GM18498 (cell line): Measurements from ENCODE around the gene KIAA0513.
A peak's percentile ranks its signal among the peaks of the same experiment; 100 is the strongest.

Experiments used
- ATAC-seq: cut with Tn5 transposase; IDR thresholded peaks from one replicate; pipeline ENCODE4 v1.9.1; 2021; ENCODE audit warnings: mild to moderate bottlenecking, moderate library complexity; ENCODE audit not compliant: unreplicated experiment

The KIAA0513 gene

GRCh38 chr16:85027349-85027957 is at the start of gene KIAA0513:
KIAA0513 (plus strand) TSS chr16:85027795; CDS start chr16:85067072, 39,277 bp downstream.
- peak; percentile 84 for ATAC-seq

GRCh38 chr16:84979516-84979915 is 48.1 kb upstream of the KIAA0513 start:
- no peak for ATAC-seq

GRCh38 chr16:84982434-84982833 is 45.2 kb upstream of the KIAA0513 start:
- no peak for ATAC-seq

DNA sequence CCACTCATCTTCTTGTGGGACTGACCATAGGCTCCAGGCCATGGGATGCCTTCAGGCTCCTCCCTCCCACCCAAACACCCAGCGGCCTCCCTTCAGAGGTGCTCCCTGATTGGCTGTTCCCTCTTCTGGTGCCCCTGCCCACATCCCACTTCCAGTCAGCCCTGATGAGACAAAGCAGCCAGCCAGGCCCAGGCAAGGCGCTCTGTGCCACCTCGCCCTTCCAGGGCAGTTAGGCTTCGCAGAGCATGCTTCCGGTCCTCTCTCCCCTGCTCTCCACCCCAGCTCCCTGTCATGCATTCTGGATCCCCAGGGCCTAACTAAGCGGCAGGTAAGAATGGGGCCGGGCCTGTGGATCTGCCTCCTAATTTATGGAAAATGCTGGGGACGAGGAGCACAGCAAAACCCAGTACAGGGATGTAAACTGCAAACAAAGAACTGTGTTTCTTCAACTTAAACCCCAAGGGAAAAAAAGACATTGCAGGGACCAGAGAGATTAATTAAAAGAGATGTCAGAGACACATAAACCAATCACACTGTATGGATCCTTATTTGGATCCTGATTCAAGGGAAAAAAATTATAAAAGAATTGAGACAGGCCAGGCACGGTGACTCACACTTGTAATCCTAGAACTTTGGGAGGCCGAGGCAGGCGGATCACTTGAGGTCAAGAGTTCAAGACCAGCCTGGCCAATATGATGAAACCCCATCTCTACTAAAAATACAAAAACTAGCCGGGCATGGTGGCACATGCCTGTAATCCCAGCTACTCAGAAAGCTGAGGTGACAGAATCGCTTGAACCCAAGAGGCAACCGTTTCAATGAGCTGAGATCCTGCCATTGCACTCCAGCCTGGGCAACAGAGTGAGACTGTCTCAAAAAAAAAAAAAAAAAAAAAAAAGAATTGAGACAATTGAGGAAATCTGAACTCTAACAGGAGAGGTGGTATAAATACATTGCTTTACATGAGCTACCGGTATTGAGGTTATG is 42.2 kb upstream of the KIAA0513 start:
- no peak for ATAC-seq

GRCh38 chr16:84986102-84986501 is 41.5 kb upstream of the KIAA0513 start:
- no peak for ATAC-seq

GRCh38 chr16:84986879-84987278 is 40.7 kb upstream of the KIAA0513 start:
- no peak for ATAC-seq

DNA sequence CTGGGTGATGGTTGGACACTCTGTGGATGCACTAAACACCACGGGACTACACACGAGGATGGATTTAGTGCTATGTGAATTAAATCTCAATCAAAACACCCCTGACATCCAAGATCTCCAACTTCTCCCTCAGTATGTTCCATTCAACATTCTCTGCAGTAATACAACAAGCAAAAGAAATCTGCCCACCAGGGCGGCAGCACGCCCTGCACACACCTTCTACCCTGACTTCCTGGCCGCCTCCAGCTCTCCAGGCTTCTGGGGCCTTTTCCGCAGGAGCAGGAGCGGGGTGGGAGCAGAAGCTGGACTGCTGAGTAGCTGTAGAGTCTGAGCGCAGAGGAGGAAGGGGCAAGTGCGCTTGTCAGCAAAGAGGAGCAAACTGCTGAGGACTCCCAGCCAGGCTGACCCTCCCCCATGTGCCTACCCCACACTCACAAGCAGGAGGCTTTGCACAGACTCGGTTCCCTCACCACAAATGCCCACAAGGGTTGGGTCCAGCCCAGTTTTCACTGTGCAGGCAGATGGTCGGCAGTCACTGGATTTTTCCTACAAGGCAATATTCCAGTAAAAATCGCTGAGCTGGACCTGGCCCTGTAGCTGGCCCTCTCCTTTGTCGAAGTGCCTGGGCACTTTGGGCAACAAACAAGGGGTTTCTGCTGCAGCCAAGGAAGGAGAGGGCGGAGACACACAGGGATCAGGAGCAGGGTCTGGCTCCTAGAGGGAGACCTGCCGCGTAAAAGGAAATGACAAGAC is 39.1 kb upstream of the KIAA0513 start:
- no peak for ATAC-seq

- no peak for ATAC-seq
Measured at GRCh38 chr16:84989749-84990620, 37.6 kb upstream of the KIAA0513 start.

DNA sequence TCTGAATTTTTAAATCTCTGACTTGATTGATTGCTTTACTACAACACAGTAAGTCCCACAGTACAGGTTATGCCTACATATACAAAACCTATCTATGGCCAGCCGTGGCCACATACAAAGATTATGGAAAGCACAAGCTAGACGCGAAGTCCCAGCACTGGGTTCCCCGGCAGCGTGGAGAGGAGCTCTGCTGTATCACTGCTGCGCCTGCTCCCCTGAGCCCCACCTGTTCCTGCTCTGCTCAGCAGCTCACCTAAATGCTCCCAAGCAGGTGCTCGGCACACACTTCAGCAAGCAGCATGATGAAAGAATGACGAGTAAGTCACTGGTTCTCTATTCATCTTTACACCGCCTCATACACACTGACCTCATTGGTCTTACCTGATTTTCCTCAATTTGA is 36.8 kb upstream of the KIAA0513 start:
- ATAC-seq: no peak

GRCh38 chr16:84992717-84993075 is 34.9 kb upstream of the KIAA0513 start:
- ATAC-seq: no peak

DNA sequence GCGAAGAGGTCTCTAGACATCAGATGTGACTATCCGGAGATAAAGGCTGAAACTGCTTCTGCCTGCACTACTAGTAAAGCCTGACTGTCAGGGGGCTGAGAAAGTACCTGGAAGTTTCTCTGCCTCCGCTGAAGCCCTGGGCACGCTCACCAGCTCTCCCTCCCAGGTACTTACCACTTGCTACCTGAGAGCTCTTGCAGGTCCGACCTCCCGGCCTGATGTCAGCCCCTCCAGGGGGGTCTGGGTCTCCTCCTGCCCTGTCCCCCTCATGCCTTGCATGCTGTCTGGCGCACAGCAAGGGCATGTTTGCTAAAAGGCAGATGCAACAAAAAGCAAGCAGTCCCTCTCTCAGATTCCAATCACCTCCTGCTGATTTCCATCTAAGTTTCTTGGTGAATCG is 33.7 kb upstream of the KIAA0513 start:
- ATAC-seq: no peak

GRCh38 chr16:84995663-84996062 is 31.9 kb upstream of the KIAA0513 start:
- no peak for ATAC-seq

- ATAC-seq: no peak
Measured at GRCh38 chr16:84996365-84996764, 31.2 kb upstream of the KIAA0513 start.

GRCh38 chr16:84999200-84999599 is 28.4 kb upstream of the KIAA0513 start:
- no peak for ATAC-seq

- no peak for ATAC-seq
Measured at GRCh38 chr16:84999857-85000480, 27.6 kb upstream of the KIAA0513 start.

DNA sequence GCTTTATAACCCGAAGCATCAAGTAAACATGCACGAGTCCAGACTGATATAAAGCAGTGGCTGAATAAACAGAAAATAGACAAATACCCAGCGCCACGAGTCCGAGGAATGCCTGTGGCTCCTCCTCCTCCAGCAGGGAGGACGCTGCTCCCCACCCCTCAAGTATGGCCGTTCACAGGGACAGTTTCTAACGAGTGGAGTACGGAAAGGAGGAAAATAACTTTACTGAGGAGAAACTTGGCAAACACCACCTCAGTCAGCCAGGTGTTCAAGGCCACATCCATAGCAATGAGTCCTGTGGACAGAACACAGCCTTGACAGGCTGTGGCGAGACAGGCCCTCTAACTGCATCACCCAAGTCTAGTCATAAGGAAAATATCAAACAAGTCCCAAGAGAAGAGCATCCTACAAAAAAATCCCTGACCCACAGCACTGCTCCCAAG is 25.5 kb upstream of the KIAA0513 start:
- no peak for ATAC-seq

DNA sequence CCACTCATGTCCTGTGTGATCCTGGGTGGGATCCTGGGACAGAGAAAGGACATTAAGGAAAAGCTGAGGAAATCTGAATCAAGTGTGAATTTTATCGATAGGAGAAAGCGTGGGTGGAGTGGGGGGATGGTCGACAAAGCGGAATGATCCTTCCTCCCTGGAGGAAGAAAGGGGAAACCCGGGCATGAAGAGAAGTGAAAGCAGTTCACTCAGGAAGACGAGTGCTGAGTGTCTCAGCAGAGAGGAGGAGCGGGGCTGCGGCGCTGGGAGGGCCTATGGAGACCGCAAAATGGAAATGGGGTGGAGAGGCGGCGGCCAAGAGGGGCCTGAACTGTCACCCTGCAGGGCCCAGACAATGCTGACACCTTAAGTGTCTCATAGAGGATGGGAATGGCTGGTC is 25.0 kb upstream of the KIAA0513 start:
- no peak for ATAC-seq

- ATAC-seq: no peak
Measured at GRCh38 chr16:85003076-85003475, 24.5 kb upstream of the KIAA0513 start.

DNA sequence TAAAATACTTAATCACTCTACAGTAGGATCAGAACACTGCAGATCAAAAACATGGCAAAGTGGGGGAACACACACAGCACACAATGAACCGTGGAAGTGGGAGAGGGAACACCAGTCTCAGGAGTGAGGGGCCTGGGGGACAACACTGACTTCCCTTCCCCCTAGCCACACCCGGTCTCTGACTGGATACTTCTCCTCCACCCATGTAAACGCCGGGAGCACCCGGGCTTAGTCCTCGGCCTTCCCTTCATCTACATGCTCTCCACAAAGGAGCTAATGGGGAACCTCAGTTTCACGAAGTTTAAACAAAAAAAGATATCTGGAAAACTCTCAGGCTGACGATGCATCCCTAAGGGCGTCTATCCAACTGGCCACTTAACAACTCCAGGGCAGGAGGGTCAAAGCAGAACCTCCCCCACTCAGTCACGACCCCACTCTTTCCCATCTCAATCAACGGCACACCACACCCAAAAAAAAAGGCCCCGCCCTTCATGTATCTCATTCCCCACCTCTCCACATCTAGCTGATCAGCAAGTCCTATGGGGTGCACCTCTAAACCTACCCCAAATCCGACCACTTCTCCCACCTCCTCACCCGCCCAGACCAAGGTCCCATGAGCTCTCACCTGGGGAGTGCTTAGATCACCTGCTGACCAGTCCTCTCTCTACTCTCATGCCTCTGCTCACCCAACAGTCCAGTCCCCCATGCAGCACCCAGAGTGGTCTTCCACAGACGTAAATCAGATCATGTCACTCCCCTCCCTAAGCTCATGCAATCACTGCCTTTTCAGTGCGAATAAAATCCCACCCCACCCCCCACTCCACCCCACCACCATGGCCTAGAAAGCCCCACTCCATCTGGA is 23.6 kb upstream of the KIAA0513 start:
- ATAC-seq: no peak
